Astrocyte (in vitro differentiated cells and primary cell): Measurements from ENCODE around the gene ITGB1. TPM values are rescaled to one million over a fixed set of nuclear protein-coding genes. Genes with fewer than 3 reads are reported as not detected.

Experiments used
- DNase-seq: peaks from one replicate; pipeline ENCODE4 v3.0.0-alpha.2; 2010; ENCODE audit warnings: low read depth
- FAIRE-seq: peaks from 2 replicates; lab custom pipeline; 2011; peaks lifted over from hg19 to GRCh38; lab: Jason Lieb, UNC
- H2AFZ ChIP-seq: 2 replicates; pipeline ENCODE4 v1.6.0; 2012; ENCODE audit warnings: low read depth, low read length, inconsistent platforms
- H3K27ac ChIP-seq: 2 replicates; pipeline ENCODE4 v1.5.1; 2011; ENCODE audit warnings: low read depth, low read length, inconsistent platforms
- H3K27me3 ChIP-seq: 2 replicates; pipeline ENCODE4 v1.6.0; 2011; ENCODE audit warnings: low read length, inconsistent platforms; ENCODE audit not compliant: insufficient read depth
- H3K36me3 ChIP-seq: 2 replicates; pipeline ENCODE4 v1.5.1; 2011; ENCODE audit warnings: low read length, inconsistent platforms; ENCODE audit not compliant: insufficient read depth
- H3K4me1 ChIP-seq: 2 replicates; pipeline ENCODE4 v1.5.1; 2011; ENCODE audit warnings: low read length, inconsistent platforms; ENCODE audit not compliant: insufficient read depth
- H3K4me2 ChIP-seq: 2 replicates; pipeline ENCODE4 v1.6.0; 2012; ENCODE audit warnings: low read length, inconsistent platforms
- H3K4me3 ChIP-seq: 2 replicates; pipeline ENCODE4 v1.5.1; 2011; ENCODE audit warnings: low read depth, mild to moderate bottlenecking, low read length, inconsistent platforms; ENCODE audit not compliant: insufficient read depth
- H3K79me2 ChIP-seq: 2 replicates; pipeline ENCODE4 v1.6.0; 2012; ENCODE audit warnings: mild to moderate bottlenecking, low read length, inconsistent platforms; ENCODE audit not compliant: insufficient read depth
- H3K9ac ChIP-seq: 2 replicates; pipeline ENCODE4 v1.6.0; 2012; ENCODE audit warnings: mild to moderate bottlenecking, low read length, inconsistent platforms
- H3K9me3 ChIP-seq: 2 replicates; pipeline ENCODE4 v1.5.1; 2012; ENCODE audit warnings: low read depth, mild to moderate bottlenecking, low read length, inconsistent platforms; ENCODE audit not compliant: insufficient read depth
- H4K20me1 ChIP-seq: 2 replicates; pipeline ENCODE4 v1.6.0; 2012; ENCODE audit warnings: low read length, inconsistent platforms; ENCODE audit not compliant: insufficient read depth
- H3K27ac Mint-ChIP-seq: one replicate; pipeline ENCODE4 v1.8.0; 2021; ENCODE audit warnings: mild to moderate bottlenecking, mixed read lengths; ENCODE audit not compliant: unreplicated experiment
- H3K27me3 Mint-ChIP-seq: one replicate; pipeline ENCODE4 v1.8.0; 2021; ENCODE audit warnings: low read depth, mixed read lengths; ENCODE audit not compliant: unreplicated experiment
- H3K36me3 Mint-ChIP-seq: one replicate; pipeline ENCODE4 v1.8.0; 2021; ENCODE audit warnings: low read depth, mixed read lengths; ENCODE audit not compliant: unreplicated experiment
- H3K4me1 Mint-ChIP-seq: one replicate; pipeline ENCODE4 v1.8.0; 2021; ENCODE audit warnings: low read depth, mixed read lengths; ENCODE audit not compliant: unreplicated experiment
- H3K4me3 Mint-ChIP-seq: one replicate; pipeline ENCODE4 v1.8.0; 2021; ENCODE audit warnings: mild to moderate bottlenecking, moderate library complexity, mixed read lengths; ENCODE audit not compliant: unreplicated experiment
- H3K9me3 Mint-ChIP-seq: one replicate; pipeline ENCODE4 v1.8.0; 2021; ENCODE audit warnings: mild to moderate bottlenecking, mixed read lengths; ENCODE audit not compliant: unreplicated experiment
- CTCF ChIP-seq: IDR thresholded peaks from 2 replicates; pipeline ENCODE4 v1.5.1; 2011; ENCODE audit warnings: low read depth, mild to moderate bottlenecking, inconsistent platforms, low read length, moderate library complexity; ENCODE audit not compliant: insufficient read depth
- EZH2 ChIP-seq: IDR thresholded peaks from 2 replicates; pipeline ENCODE4 v1.6.1; 2012; ENCODE audit warnings: mild to moderate bottlenecking, low read length, inconsistent platforms; ENCODE audit not compliant: insufficient read depth
- total RNA-seq: library from RNA; stranded (reverse); gene quantifications from 2 replicates; pipeline ENCODE4 v1.2.1, GENCODE V29; 2021

Gene ITGB1
- total RNA-seq, 1 donor from 2014 or later, result 2,575 TPM

GRCh38 chr10:32962521-32962920 lies 4.5 kb upstream of the ITGB1 start:
- peaks cover 34% of the 10 kb centered on the region for H3K79me2 ChIP-seq
- H4K20me1 ChIP-seq, result no peaks in the 10 kb centered on the region
- peak overlapping the region; percentile 59 for H3K4me2 ChIP-seq
- H3K4me1 ChIP-seq, result peaks cover 49% of the 10 kb centered on the region
- H3K27me3 ChIP-seq, result no peaks in the 10 kb centered on the region
- H3K9ac ChIP-seq, result peak overlapping the region; percentile 56
- H2AFZ ChIP-seq, result no peak overlapping the region
- Mint-ChIP-seq H3K4me3 (peak overlapping the region; percentile 20), H3K27me3 (no peaks in the 10 kb centered on the region), H3K9me3 (no peaks in the 10 kb centered on the region), H3K27ac (peak overlapping the region; percentile 96), H3K4me1 (peaks cover 44% of the 10 kb centered on the region), H3K36me3 (no peaks in the 10 kb centered on the region)
- H3K36me3 ChIP-seq, result no peaks in the 10 kb centered on the region
- H3K9me3 ChIP-seq, result no peaks in the 10 kb centered on the region
- TF ChIP-seq CTCF (no peak), EZH2 (no peak)
- H3K27ac ChIP-seq, result peak overlapping the region; percentile 84
- H3K4me3 ChIP-seq, result no peak overlapping the region
- DNase-seq (peak; percentile 69), FAIRE-seq (no peak)

GRCh38 chr10:32961895-32962369 lies 3.9 kb upstream of the ITGB1 start:
- Mint-ChIP-seq H3K4me3 (no peak overlapping the region), H3K9me3 (no peaks in the 10 kb centered on the region), H3K27ac (peak overlapping the region; percentile 93), H3K27me3 (no peaks in the 10 kb centered on the region), H3K36me3 (no peaks in the 10 kb centered on the region), H3K4me1 (peaks cover 44% of the 10 kb centered on the region)
- peak overlapping the region; percentile 30 for H3K4me3 ChIP-seq
- peaks cover 49% of the 10 kb centered on the region for H3K4me1 ChIP-seq
- H3K4me2 ChIP-seq, result peak overlapping the region; percentile 59
- H3K9me3 ChIP-seq, result no peaks in the 10 kb centered on the region
- peaks cover 40% of the 10 kb centered on the region for H3K79me2 ChIP-seq
- peak; percentile 71 for FAIRE-seq
- TF ChIP-seq EZH2, result no peak
- no peak for TF ChIP-seq CTCF
- peak overlapping the region; percentile 56 for H3K9ac ChIP-seq
- H3K27me3 ChIP-seq, result no peaks in the 10 kb centered on the region
- no peaks in the 10 kb centered on the region for H3K36me3 ChIP-seq
- H4K20me1 ChIP-seq, result peaks cover 5% of the 10 kb centered on the region
- no peak overlapping the region for H2AFZ ChIP-seq
- DNase-seq, result peak; percentile 92
- H3K27ac ChIP-seq, result peak overlapping the region; percentile 84

DNA sequence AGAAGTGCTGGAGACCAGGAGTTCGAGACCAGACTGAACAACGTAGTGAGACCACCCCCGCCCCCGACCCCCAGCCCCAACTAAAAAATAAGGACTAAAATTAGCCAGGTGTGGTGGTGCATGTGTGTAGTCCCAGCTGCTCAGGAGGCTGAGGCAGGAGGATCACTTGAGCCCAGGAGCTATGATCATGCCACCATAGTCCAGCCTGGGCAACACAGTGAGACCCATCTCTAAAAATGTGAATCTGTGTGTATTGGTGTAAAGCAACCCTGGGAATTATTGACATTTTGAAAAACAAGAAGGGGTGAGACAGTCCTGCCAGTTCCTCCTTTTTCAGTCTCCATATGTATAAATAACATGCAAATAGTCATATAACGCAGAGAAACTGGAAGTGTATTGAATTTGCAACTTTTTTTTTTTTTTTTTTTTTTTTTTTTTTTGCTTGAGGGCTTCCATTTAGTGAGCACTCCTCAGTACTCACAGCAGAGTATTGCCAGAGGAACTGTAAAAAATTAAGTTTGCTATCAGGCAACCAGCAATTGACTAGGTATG lies 3.4 kb upstream of the ITGB1 start:
- no peak overlapping the region for H2AFZ ChIP-seq
- Mint-ChIP-seq H3K36me3 (no peaks in the 10 kb centered on the region), H3K4me3 (peak overlapping the region; percentile 40), H3K9me3 (no peaks in the 10 kb centered on the region), H3K27ac (peak overlapping the region; percentile 95), H3K27me3 (no peaks in the 10 kb centered on the region), H3K4me1 (peaks cover 44% of the 10 kb centered on the region)
- peak overlapping the region; percentile 84 for H3K27ac ChIP-seq
- H3K9ac ChIP-seq, result peak overlapping the region; percentile 56
- FAIRE-seq (no peak), DNase-seq (no peak)
- H3K79me2 ChIP-seq, result peaks cover 45% of the 10 kb centered on the region
- TF ChIP-seq CTCF (no peak), EZH2 (no peak)
- H3K4me3 ChIP-seq, result peak overlapping the region; percentile 30
- peak overlapping the region; percentile 59 for H3K4me2 ChIP-seq
- H3K9me3 ChIP-seq, result no peaks in the 10 kb centered on the region
- peaks cover 11% of the 10 kb centered on the region for H4K20me1 ChIP-seq
- H3K36me3 ChIP-seq, result no peaks in the 10 kb centered on the region
- peaks cover 49% of the 10 kb centered on the region for H3K4me1 ChIP-seq
- H3K27me3 ChIP-seq, result no peaks in the 10 kb centered on the region
